Fibroblast of lung (primary cell): Measurements from ENCODE around the gene CPEB4.

Source experiments
- EZH2 ChIP-seq: IDR thresholded peaks from 2 replicates; pipeline ENCODE4 v1.5.1; 2012; ENCODE audit warnings: low read length, control low read depth, mild to moderate bottlenecking; ENCODE audit errors: missing control alignments
- TF ChIP-seq, protein P1 (sequence below), 2 donors: IDR thresholded peaks in 1 of 2; conservative IDR thresholded peaks in 1 of 2; 1 replicate in 1 of 2; 2 replicates in 1 of 2; pipeline ENCODE4 v1.5.1; 2011 to 2012; ENCODE audit warnings: low read length in 2 of 2, control low read depth in 1 of 2, inconsistent platforms in 1 of 2, low read depth in 1 of 2, mild to moderate bottlenecking in 1 of 2

DNA sequence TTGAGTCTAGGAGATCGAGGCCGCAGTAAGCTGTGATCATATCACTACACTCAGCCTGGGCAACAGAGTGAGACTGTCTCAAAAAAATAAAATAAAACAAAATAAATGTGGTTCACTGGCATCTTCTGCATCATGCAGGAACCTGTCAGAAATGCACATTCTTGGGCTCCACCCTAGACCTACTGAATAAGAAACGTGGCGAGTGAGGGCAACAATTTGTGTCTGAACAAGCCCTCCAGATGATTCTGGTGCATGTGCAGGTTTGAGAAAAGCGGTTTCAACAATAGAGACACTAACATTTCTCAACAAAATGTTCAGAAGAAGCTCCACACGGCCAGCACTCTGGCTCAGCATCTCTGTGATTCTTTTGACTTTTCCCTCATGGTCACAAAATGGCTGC is 42.8 kb upstream of the CPEB4 start:
- TF ChIP-seq, protein P1, sequence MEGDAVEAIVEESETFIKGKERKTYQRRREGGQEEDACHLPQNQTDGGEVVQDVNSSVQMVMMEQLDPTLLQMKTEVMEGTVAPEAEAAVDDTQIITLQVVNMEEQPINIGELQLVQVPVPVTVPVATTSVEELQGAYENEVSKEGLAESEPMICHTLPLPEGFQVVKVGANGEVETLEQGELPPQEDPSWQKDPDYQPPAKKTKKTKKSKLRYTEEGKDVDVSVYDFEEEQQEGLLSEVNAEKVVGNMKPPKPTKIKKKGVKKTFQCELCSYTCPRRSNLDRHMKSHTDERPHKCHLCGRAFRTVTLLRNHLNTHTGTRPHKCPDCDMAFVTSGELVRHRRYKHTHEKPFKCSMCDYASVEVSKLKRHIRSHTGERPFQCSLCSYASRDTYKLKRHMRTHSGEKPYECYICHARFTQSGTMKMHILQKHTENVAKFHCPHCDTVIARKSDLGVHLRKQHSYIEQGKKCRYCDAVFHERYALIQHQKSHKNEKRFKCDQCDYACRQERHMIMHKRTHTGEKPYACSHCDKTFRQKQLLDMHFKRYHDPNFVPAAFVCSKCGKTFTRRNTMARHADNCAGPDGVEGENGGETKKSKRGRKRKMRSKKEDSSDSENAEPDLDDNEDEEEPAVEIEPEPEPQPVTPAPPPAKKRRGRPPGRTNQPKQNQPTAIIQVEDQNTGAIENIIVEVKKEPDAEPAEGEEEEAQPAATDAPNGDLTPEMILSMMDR (conservative IDR thresholded peaks at IDR 0.05 in 1 of 2, IDR thresholded peaks at IDR 0.05 in 1 of 2; ENCODE audit: low read depth in 1 of 2, low read length in 2 of 2) = no peak
- TF ChIP-seq EZH2 = no peak
